K562 (cell line): Measurements from ENCODE around the gene LYRM7.

Experiments
- ARID3B ChIP-seq: fragments of 250-450 bp; sonication (Bioruptor Pico); IDR thresholded peaks from 2 replicates; pipeline ENCODE4 v1.4.0; 2020; ENCODE audit warnings: borderline replicate concordance
- ZFP36 ChIP-seq: fragments of 150-350 bp; IDR thresholded peaks from 2 replicates; pipeline ENCODE4 v1.6.1; 2018; ENCODE audit warnings: low read length, low read depth; ENCODE audit not compliant: partially characterized antibody
- ZNF695 ChIP-seq: fragments of 450-650 bp; formaldehyde crosslinking; IDR thresholded peaks from 2 replicates; pipeline ENCODE4 v1.4.0; 2020; ENCODE audit warnings: mild to moderate bottlenecking, moderate library complexity

GRCh38 chr5:131185523-131186104 lies 14.9 kb downstream of the LYRM7 start:
- no peak for TF ChIP-seq ARID3B (CRISPR knock-in tag)
- no peak for TF ChIP-seq ZNF695 (CRISPR knock-in tag)
- no peak for TF ChIP-seq ZFP36
